K562 (cell line): ENCODE measurements around the gene CROT. TPM values are rescaled to one million over a fixed set of nuclear protein-coding genes. Genes with fewer than 3 reads are reported as not detected.

Experiments used
- ATF1 ChIP-seq, 2 experiments: fragments of 450-650 bp in 1 of 2; IDR thresholded peaks; 2 replicates each; pipeline ENCODE4 v1.6.1; 2016; ENCODE audit warnings: missing compliant biosample characterization in 1 of 2, missing genetic modification characterization in 1 of 2
- CREB3 ChIP-seq: fragments of 450-650 bp; conservative IDR thresholded peaks from 2 replicates; pipeline ENCODE4 v1.6.1; 2016; ENCODE audit warnings: missing genetic modification characterization, low read depth, mild to moderate bottlenecking, missing compliant biosample characterization, moderate library complexity
- KDM1A ChIP-seq, 2 experiments: fragments of 450-650 bp; IDR thresholded peaks; 2 replicates each; pipeline ENCODE4 v1.6.1; 2016; ENCODE audit warnings: mild to moderate bottlenecking in 2 of 2
- MGA ChIP-seq: fragments of 450-650 bp; IDR thresholded peaks from 2 replicates; pipeline ENCODE4 v1.6.1; 2016; ENCODE audit warnings: mild to moderate bottlenecking, moderate library complexity
- PML ChIP-seq: IDR thresholded peaks from 2 replicates; pipeline ENCODE4 v1.6.1; 2012; ENCODE audit warnings: low read length, inconsistent platforms
- SAFB2 ChIP-seq: fragments of 200-400 bp; formaldehyde crosslinking; IDR thresholded peaks from 2 replicates; pipeline ENCODE4 v1.6.1; 2018; ENCODE audit warnings: borderline replicate concordance, low read length, low read depth, moderate library complexity; ENCODE audit not compliant: severe bottlenecking
- TCF7 ChIP-seq: sonication (generic); IDR thresholded peaks from 2 replicates; pipeline ENCODE4 v1.6.1; 2016; ENCODE audit warnings: antibody characterized with exemption, borderline replicate concordance
- THAP12 ChIP-seq: fragments of 250-450 bp; sonication (Bioruptor Pico); IDR thresholded peaks from 2 replicates; pipeline ENCODE4 v1.9.0; 2021; ENCODE audit warnings: mild to moderate bottlenecking, inconsistent platforms
- YBX1 ChIP-seq: fragments of 450-650 bp; IDR thresholded peaks from 2 replicates; pipeline ENCODE4 v1.7.1; 2016; ENCODE audit warnings: mild to moderate bottlenecking
- ZNF398 ChIP-seq: fragments of 250-450 bp; sonication (Bioruptor Pico); IDR thresholded peaks from 2 replicates; pipeline ENCODE4 v1.8.0; 2021; ENCODE audit warnings: moderate library complexity, mild to moderate bottlenecking, inconsistent platforms
- ZNF76 ChIP-seq: fragments of 250-450 bp; sonication (Bioruptor Pico); IDR thresholded peaks from 2 replicates; pipeline ENCODE4 v1.4.0; 2020; ENCODE audit warnings: mild to moderate bottlenecking, moderate library complexity, borderline replicate concordance
- polyA plus RNA-seq, 8 experiments: library from polyadenylated mRNA; depleted of rRNA in 4 of 8; stranded (reverse) in 5 of 8; unstranded in 3 of 8; fragments of >200 nt; fragmentation: Nextera tagmentation in 2 of 8; fragmentation: Illumina TruSeq in 1 of 8; extraction: Ambion mirVana in 2 of 8; extraction: Trizol in 1 of 8; gene quantifications; 2 replicates each; pipeline versions ENCODE4 v1.2.1 to v1.2.3, GENCODE V29; 2011 to 2014; ENCODE audit warnings: inconsistent platforms in 1 of 8, missing spikeins in 1 of 8
- total RNA-seq, 7 experiments: library from RNA; depleted of rRNA in 6 of 7; stranded (reverse); fragments of >200 nt in 6 of 7; fragmentation: Illumina TruSeq in 2 of 7; extraction: Trizol in 2 of 7; gene quantifications; 2 replicates each; pipeline versions ENCODE4 v1.2.1 to v1.2.3, GENCODE V29; 2011 to 2021; ENCODE audit warnings: low replicate concordance in 1 of 7

CROT gene
- total and polyA plus RNA-seq, 9 of the 15 experiments (the other 6 are each of a cell fraction or from before 2014, with no cell fraction given), result 2.5 to 8.1 (median 5.1) TPM

GRCh38 chr7:87370660-87371180 lies 25.3 kb downstream of the CROT start (continued):
- TF ChIP-seq THAP12 (CRISPR knock-in tag) (no peak), PML (no peak), YBX1 (no peak), CREB3 (tag) (no peak), TCF7 (no peak), KDM1A (IDR thresholded peaks at IDR 0.05) (peak in 1 of 2 experiments; percentile 95; a peak in 2 of 4 replicates), MGA (no peak), ZNF398 (CRISPR knock-in tag) (no peak), ATF1 (CRISPR knock-in tag; IDR thresholded peaks at IDR 0.05) (no peak), ATF1 (tag; IDR thresholded peaks at IDR 0.05) (no peak), SAFB2 (no peak), ZNF76 (no peak)
